Activated CD8-positive, alpha-beta T cell treated with anti-CD3 and anti-CD28 coated beads for 36 hours (primary cell): Measurements from ENCODE around the gene MAGOHB. TPM values are rescaled to one million over a fixed set of nuclear protein-coding genes. Genes with fewer than 3 reads are reported as not detected.

Source experiments
- ATAC-seq: fragments of 200-7000 bp; cut with Tn5 transposase; one replicate; pipeline ENCODE4 v1.10.0; 2021; ENCODE audit warnings: mild to moderate bottlenecking, moderate library complexity
- CTCF ChIA-PET: fragments of 350-600 bp; sonication (Branson Sonifier 250); formaldehyde crosslinking; loops from one replicate; lab custom pipeline; 2021; ENCODE audit warnings: antibody characterized with exemption; lab: Charles Lee
- POLR2A ChIA-PET: fragments of 350-600 bp; sonication (Branson Sonifier 250); formaldehyde crosslinking; loops from one replicate; lab custom pipeline; 2021; ENCODE audit warnings: antibody characterized with exemption; lab: Charles Lee
- DNase-seq: peaks from one replicate; pipeline ENCODE4 v3.0.0-alpha.2; 2020
- H3K27ac Mint-ChIP-seq: one replicate; pipeline ENCODE4 v1.8.0; 2021; ENCODE audit warnings: mild to moderate bottlenecking, mixed read lengths
- H3K27me3 Mint-ChIP-seq: one replicate; pipeline ENCODE4 v1.8.0; 2021; ENCODE audit warnings: mixed read lengths
- H3K36me3 Mint-ChIP-seq: one replicate; pipeline ENCODE4 v1.8.0; 2021; ENCODE audit warnings: low read depth, mixed read lengths
- H3K4me1 Mint-ChIP-seq: one replicate; pipeline ENCODE4 v1.8.0; 2021; ENCODE audit warnings: low read depth, mixed read lengths
- H3K4me3 Mint-ChIP-seq: one replicate; pipeline ENCODE4 v1.8.0; 2021; ENCODE audit warnings: mild to moderate bottlenecking, moderate library complexity, mixed read lengths
- H3K9me3 Mint-ChIP-seq: one replicate; pipeline ENCODE4 v1.8.0; 2021; ENCODE audit warnings: mixed read lengths
- CTCF ChIP-seq: fragments of 200-600 bp; IDR thresholded peaks from one replicate; pipeline ENCODE4 v1.8.0; 2022; ENCODE audit warnings: antibody characterized with exemption, mild to moderate bottlenecking
- intact Hi-C: fragments of 100-400 bp; cut with micrococcal nuclease; formaldehyde crosslinking; loops from one replicate; pipeline ENCODE4 v1.10.0; 2022
- total RNA-seq, 2 experiments: library from RNA; stranded (reverse); gene quantifications; one replicate each; pipeline ENCODE4 v1.2.3, GENCODE V29; 2021

Gene MAGOHB
- total RNA-seq, 2 experiments from 2014 or later, result 80.4 to 85.6 TPM

GRCh38 chr12:10571141-10571540, 42.3 kb downstream of the MAGOHB start:
- ChIA-PET CTCF (no interaction called here), POLR2A (no interaction called here)
- no peak for TF ChIP-seq CTCF
- intact Hi-C loops, result no loop called here
- DNase-seq, result no peak
- no peak for ATAC-seq
- peaks cover 52% of the 10 kb centered on the region for H3K4me1 Mint-ChIP-seq
- H3K9me3 Mint-ChIP-seq, result no peaks in the 10 kb centered on the region
- peak overlapping the region; percentile 26 for H3K27ac Mint-ChIP-seq
- no peak overlapping the region for H3K4me3 Mint-ChIP-seq
- H3K36me3 Mint-ChIP-seq, result peaks cover 46% of the 10 kb centered on the region
- H3K27me3 Mint-ChIP-seq, result no peaks in the 10 kb centered on the region

GRCh38 chr12:10567813-10568212, 45.6 kb downstream of the MAGOHB start:
- Mint-ChIP-seq H3K27ac (peak overlapping the region; percentile 79), H3K9me3 (no peaks in the 10 kb centered on the region), H3K36me3 (peaks cover 62% of the 10 kb centered on the region), H3K27me3 (no peaks in the 10 kb centered on the region), H3K4me1 (peaks cover 69% of the 10 kb centered on the region), H3K4me3 (peak overlapping the region; percentile 64)
- ChIA-PET POLR2A (interaction anchor here (0.6 kb wide), 1 partner anchor 36 kb away, joined by 3 read pairs; no protein-coding TSS in a partner anchor), CTCF (interaction anchor here (1.6 kb wide), 1 partner anchor 10 kb away, joined by 5 read pairs; no protein-coding TSS in a partner anchor)
- no peak for DNase-seq
- no peak for TF ChIP-seq CTCF
- no peak for ATAC-seq
- intact Hi-C loops, result loop anchor here (10.0 kb wide), 1 partner anchor 107 kb away; the partner anchor contains the start of gene STYK1

- no peak for TF ChIP-seq CTCF
- no peaks in the 10 kb centered on the region for H3K9me3 Mint-ChIP-seq
- ChIA-PET POLR2A (interaction anchor here (0.9 to 1.7 kb wide), 2 partner anchors 9 kb away, joined by 4 read pairs; no protein-coding TSS in a partner anchor), CTCF (interaction anchor here (1.0 to 4.7 kb wide), 7 partner anchors 66 to 411 kb away, joined by 3 to 37 read pairs (median 4); no protein-coding TSS in a partner anchor)
- DNase-seq (no peak), ATAC-seq (no peak)
- no peak overlapping the region for H3K27ac Mint-ChIP-seq
- peaks cover 54% of the 10 kb centered on the region for H3K36me3 Mint-ChIP-seq
- H3K27me3 Mint-ChIP-seq, result no peaks in the 10 kb centered on the region
- H3K4me1 Mint-ChIP-seq, result peaks cover 69% of the 10 kb centered on the region
- H3K4me3 Mint-ChIP-seq, result no peak overlapping the region
- intact Hi-C loops, result loop anchor here (2.0 to 10.0 kb wide), 3 partner anchors 111 to 327 kb away; partner anchors contain the start of gene STYK1
These were observed 49.4 kb downstream of the MAGOHB start for GRCh38 chr12:10563966-10564365.

- Mint-ChIP-seq H3K36me3 (peaks cover 59% of the 10 kb centered on the region), H3K27ac (peak overlapping the region; percentile 60), H3K9me3 (no peaks in the 10 kb centered on the region), H3K4me3 (no peak overlapping the region), H3K27me3 (no peaks in the 10 kb centered on the region), H3K4me1 (peaks cover 72% of the 10 kb centered on the region)
- POLR2A ChIA-PET, result interaction anchor here (0.6 to 1.7 kb wide), 3 partner anchors 8 to 113 kb away, joined by 3 to 4 read pairs (median 4); no protein-coding TSS in a partner anchor
- no peak for ATAC-seq
- CTCF ChIA-PET, result interaction anchor here (0.8 to 4.7 kb wide), 7 partner anchors 65 to 410 kb away, joined by 3 to 37 read pairs (median 3); partner anchors contain the start of gene KLRD1
- DNase-seq, result peak; percentile 41
- no peak for TF ChIP-seq CTCF
- intact Hi-C loops, result loop anchor here (2.0 to 10.0 kb wide), 3 partner anchors 112 to 326 kb away; partner anchors contain the start of gene STYK1
These were observed 50.4 kb downstream of the MAGOHB start for GRCh38 chr12:10563002-10563401.
